RKO (cell line): Measurements from ENCODE around the gene PDZD4.
"Not testable (repeated sequence)": the region's sequence is repeated elsewhere in the genome, so short reads cannot be mapped to it uniquely, and the experiment has no call there.

Experiments
- DNase-seq: peaks from one replicate; pipeline ENCODE4 v3.0.0-alpha.2; 2016; ENCODE audit warnings: low spot score

The PDZD4 gene

GRCh38 chrX:153831429-153832150 is 1.2 kb upstream of the PDZD4 start:
- no peak for DNase-seq

- no peak for DNase-seq
Observed at GRCh38 chrX:153830640-153831428, 490 bp upstream of the PDZD4 start.

GRCh38 chrX:153829549-153829798 is 870 bp downstream of the PDZD4 start:
- no peak for DNase-seq

- DNase-seq = no peak
Observed at GRCh38 chrX:153828723-153829548, 1.4 kb downstream of the PDZD4 start.

GRCh38 chrX:153828308-153828707 is 2.0 kb downstream of the PDZD4 start:
- no peak for DNase-seq

- DNase-seq = no peak
Observed at GRCh38 chrX:153827903-153828302, 2.4 kb downstream of the PDZD4 start.

- no peak for DNase-seq
Observed at GRCh38 chrX:153827016-153827415, 3.3 kb downstream of the PDZD4 start.

GRCh38 chrX:153825042-153825441 is 5.3 kb downstream of the PDZD4 start:
- no peak for DNase-seq

GRCh38 chrX:153824348-153824747 is 6.0 kb downstream of the PDZD4 start:
- DNase-seq = no peak

- DNase-seq = no peak
Observed at GRCh38 chrX:153821066-153821465, 9.3 kb downstream of the PDZD4 start.

GRCh38 chrX:153820601-153821000 is 9.7 kb downstream of the PDZD4 start:
- no peak for DNase-seq

GRCh38 chrX:153819384-153820040 is 10.8 kb downstream of the PDZD4 start:
- no peak for DNase-seq

GRCh38 chrX:153818571-153819383 is 11.6 kb downstream of the PDZD4 start:
- DNase-seq = no peak

GRCh38 chrX:153818064-153818463 is 12.3 kb downstream of the PDZD4 start:
- not testable (repeated sequence) for DNase-seq

- DNase-seq = no peak
Observed at GRCh38 chrX:153816831-153817690, 13.3 kb downstream of the PDZD4 start.

GRCh38 chrX:153814591-153815315 is 15.6 kb downstream of the PDZD4 start:
- no peak for DNase-seq

- no peak for DNase-seq
Observed at GRCh38 chrX:153813161-153813560, 17.2 kb downstream of the PDZD4 start.

GRCh38 chrX:153812220-153812619 is 18.1 kb downstream of the PDZD4 start:
- DNase-seq = no peak

- no peak for DNase-seq
Observed at GRCh38 chrX:153807976-153808375, 22.4 kb downstream of the PDZD4 start.
